Measurements from ENCODE around the gene LGALSL. TPM values are rescaled to one million over a fixed set of nuclear protein-coding genes. Genes with fewer than 3 reads are reported as not detected.
A peak's percentile ranks its signal among the peaks of the same experiment; 100 is the strongest.

Gene LGALSL
- total RNA-seq = 17.3 TPM
- 16.2 TPM for polyA plus RNA-seq (ENCODE audit: insufficient read depth, low read depth, low replicate concordance)
- long read RNA-seq, donor 1, transcript LGALSL-201 (5 exons, 3,926 nt) = major isoform, 10 of 11 reads
- long read RNA-seq, donor 1, partial matches to known transcripts = 0 of 11 reads
- long read RNA-seq, donor 1, other reads (novel, unspliced or antisense) = 0 of 11 reads
- long read RNA-seq, donor 2, transcript LGALSL-201 (5 exons, 3,926 nt) = major isoform, 8 of 8 reads
- long read RNA-seq, donor 2, partial matches to known transcripts = 0 of 8 reads
- long read RNA-seq, donor 2, other reads (novel, unspliced or antisense) = 0 of 8 reads
- long read RNA-seq, donor 3, partial matches to known transcripts = 13 of 17 reads
- long read RNA-seq, donor 3, other reads (novel, unspliced or antisense) = 0 of 17 reads
- long read RNA-seq, donor 4, transcript LGALSL-201 (5 exons, 3,926 nt) = major isoform, 6 of 7 reads
- long read RNA-seq, donor 4, partial matches to known transcripts = 0 of 7 reads
- long read RNA-seq, donor 4, other reads (novel, unspliced or antisense) = 0 of 7 reads
- long read RNA-seq, donor 5 = 0 reads
- long read RNA-seq, donor 6, transcript LGALSL-201 (5 exons, 3,926 nt) = major isoform, 6 of 6 reads
- long read RNA-seq, donor 6, partial matches to known transcripts = 0 of 6 reads
- long read RNA-seq, donor 6, other reads (novel, unspliced or antisense) = 0 of 6 reads
- long read RNA-seq, donor 7, transcript LGALSL-201 (5 exons, 3,926 nt) = major isoform, 18 of 22 reads
- long read RNA-seq, donor 7, partial matches to known transcripts = 2 of 22 reads
- long read RNA-seq, donor 7, other reads (novel, unspliced or antisense) = 2 of 22 reads
- long read RNA-seq, donor 8, transcript LGALSL-201 (5 exons, 3,926 nt) = major isoform, 6 of 6 reads
- long read RNA-seq, donor 8, partial matches to known transcripts = 0 of 6 reads
- long read RNA-seq, donor 8, other reads (novel, unspliced or antisense) = 0 of 6 reads
- long read RNA-seq, donor 9, transcript LGALSL-201 (5 exons, 3,926 nt) = major isoform, 6 of 6 reads
- long read RNA-seq, donor 9, partial matches to known transcripts = 0 of 6 reads
- long read RNA-seq, donor 9, other reads (novel, unspliced or antisense) = 0 of 6 reads
- long read RNA-seq, donor 10, transcript LGALSL-201 (5 exons, 3,926 nt) = major isoform, 7 of 7 reads
- long read RNA-seq, donor 10, partial matches to known transcripts = 0 of 7 reads
- long read RNA-seq, donor 10, other reads (novel, unspliced or antisense) = 0 of 7 reads

DNA sequence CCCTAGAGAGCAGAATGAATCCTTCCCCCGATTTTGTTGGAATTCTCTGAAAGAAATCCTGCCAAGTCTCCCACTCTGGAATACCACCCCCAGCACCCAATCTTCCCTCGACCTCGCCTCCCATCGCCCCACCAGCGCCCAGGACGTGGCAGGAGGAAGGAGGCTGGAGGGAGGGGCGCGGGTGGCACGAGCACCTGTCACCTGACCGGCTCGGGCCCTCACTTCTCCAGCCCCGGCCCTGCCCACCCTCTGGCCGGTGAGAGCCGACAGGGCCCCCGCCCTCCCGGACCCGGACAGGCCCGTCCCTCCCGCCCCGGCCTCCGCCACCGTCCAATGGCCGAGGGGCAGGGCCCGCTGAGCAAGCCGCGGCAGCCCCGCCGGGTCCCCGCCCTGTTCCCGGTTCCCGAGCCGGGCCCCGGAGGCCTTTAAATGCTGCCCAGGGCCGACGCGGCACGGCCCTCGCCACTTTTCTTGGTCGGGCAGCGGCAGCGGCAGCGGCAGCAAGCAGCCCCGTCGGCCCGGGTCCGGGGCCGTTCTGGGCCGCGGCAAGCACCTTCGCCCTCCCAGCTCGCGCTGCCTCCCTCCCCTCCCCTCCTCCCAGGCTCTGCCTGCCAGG lies at the start of gene LGALSL:
Gene LGALSL (plus strand): TSS at position 393 of the 616 bp plus-strand sequence. CDS start 384 bp downstream, outside the sequence.
- TF ChIP-seq, protein P1, sequence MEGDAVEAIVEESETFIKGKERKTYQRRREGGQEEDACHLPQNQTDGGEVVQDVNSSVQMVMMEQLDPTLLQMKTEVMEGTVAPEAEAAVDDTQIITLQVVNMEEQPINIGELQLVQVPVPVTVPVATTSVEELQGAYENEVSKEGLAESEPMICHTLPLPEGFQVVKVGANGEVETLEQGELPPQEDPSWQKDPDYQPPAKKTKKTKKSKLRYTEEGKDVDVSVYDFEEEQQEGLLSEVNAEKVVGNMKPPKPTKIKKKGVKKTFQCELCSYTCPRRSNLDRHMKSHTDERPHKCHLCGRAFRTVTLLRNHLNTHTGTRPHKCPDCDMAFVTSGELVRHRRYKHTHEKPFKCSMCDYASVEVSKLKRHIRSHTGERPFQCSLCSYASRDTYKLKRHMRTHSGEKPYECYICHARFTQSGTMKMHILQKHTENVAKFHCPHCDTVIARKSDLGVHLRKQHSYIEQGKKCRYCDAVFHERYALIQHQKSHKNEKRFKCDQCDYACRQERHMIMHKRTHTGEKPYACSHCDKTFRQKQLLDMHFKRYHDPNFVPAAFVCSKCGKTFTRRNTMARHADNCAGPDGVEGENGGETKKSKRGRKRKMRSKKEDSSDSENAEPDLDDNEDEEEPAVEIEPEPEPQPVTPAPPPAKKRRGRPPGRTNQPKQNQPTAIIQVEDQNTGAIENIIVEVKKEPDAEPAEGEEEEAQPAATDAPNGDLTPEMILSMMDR (IDR thresholded peaks at IDR 0.05; ENCODE audit: borderline replicate concordance, extremely low read depth, insufficient read depth) = no peak
- Histone ChIP-seq H3K27ac (ENCODE audit: low read depth in 2 of 2, low read length in 2 of 2) (peak within 1 kb of the TSS; percentile 95 to 97), H3K4me1 (ENCODE audit: control insufficient read depth in 2 of 3, insufficient read depth in 2 of 3, low read depth in 1 of 3, low read length in 3 of 3) (peaks cover 3 to 21% (median 9%) of the 10 kb centered on the region in 3 donors), H3K4me3 (ENCODE audit: low read length in 3 of 3) (peak within 1 kb of the TSS; percentile 70 to 72 (median 70)), H3K36me3 (ENCODE audit: control insufficient read depth in 2 of 3, insufficient read depth in 3 of 3, low read length in 3 of 3) (peaks cover 0 to 16% (median 5%) of the 10 kb centered on the region in 3 donors), H3K27me3 (ENCODE audit: control insufficient read depth, insufficient read depth, low read length) (no peaks in the 10 kb centered on the region), H3K9me3 (ENCODE audit: control insufficient read depth in 2 of 3, insufficient read depth in 1 of 3, low read length in 3 of 3) (no peaks in the 10 kb centered on the region), H3K9ac (ENCODE audit: low read length in 3 of 3) (peak within 1 kb of the TSS; percentile 45 to 96 (median 58))
- intact Hi-C loops (cut with DNase I) = no loop called here
- peak; percentile 87 to 93 (median 90) for DNase-seq
- no peak for FAIRE-seq

DNA sequence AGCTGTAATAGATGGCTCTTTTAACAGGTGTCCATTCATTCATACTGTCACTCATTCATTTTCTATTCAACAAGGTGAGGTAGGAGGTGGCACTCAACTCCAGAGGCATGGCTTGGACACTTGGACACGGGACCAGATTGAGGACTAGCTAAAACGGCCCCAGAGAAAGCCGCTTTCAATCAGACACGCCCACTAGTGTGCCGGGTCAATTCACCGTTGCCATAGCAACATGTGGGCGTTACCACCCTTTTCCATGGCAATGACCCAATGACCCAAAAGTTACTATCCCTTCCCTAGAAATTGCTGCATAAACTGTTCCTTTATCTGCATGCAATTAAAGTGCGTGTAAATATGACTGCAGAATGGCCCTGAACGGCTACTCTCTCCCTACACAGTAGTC lies 49.2 kb upstream of the LGALSL start:
- peak overlapping the region; percentile 56 to 74 for H3K27ac ChIP-seq (ENCODE audit: low read depth in 2 of 2, low read length in 2 of 2)
- H3K9ac ChIP-seq (ENCODE audit: low read length in 3 of 3) = peak overlapping the region in 1 of 3 donors; percentile 12
- intact Hi-C loops (cut with DNase I) = no loop called here
- no peaks in the 10 kb centered on the region for H3K9me3 ChIP-seq (ENCODE audit: control insufficient read depth in 2 of 3, insufficient read depth in 1 of 3, low read length in 3 of 3)
- H3K4me1 ChIP-seq (ENCODE audit: control insufficient read depth in 2 of 3, insufficient read depth in 2 of 3, low read depth in 1 of 3, low read length in 3 of 3) = peaks cover 0 to 45% (median 31%) of the 10 kb centered on the region in 3 donors
- H3K4me3 ChIP-seq (ENCODE audit: low read length in 3 of 3) = peak overlapping the region in 1 of 3 donors; percentile 33
- H3K27me3 ChIP-seq (ENCODE audit: control insufficient read depth, insufficient read depth, low read length) = no peaks in the 10 kb centered on the region
- no peaks in the 10 kb centered on the region for H3K36me3 ChIP-seq (ENCODE audit: control insufficient read depth in 2 of 3, insufficient read depth in 3 of 3, low read length in 3 of 3)
- FAIRE-seq (no peak), DNase-seq (peak in 4 of 5 donors; percentile 46 to 69 (median 57))
- TF ChIP-seq, protein P1 (IDR thresholded peaks at IDR 0.05; ENCODE audit: borderline replicate concordance, extremely low read depth, insufficient read depth) = no peak
